Hematopoietic multipotent progenitor cell treated with erythropoietin and hydrocortisone succinate and interleukin-3 and kit ligand, for 8 days (in vitro differentiated cells): ENCODE data around the gene ADGRL3.
"Not testable (repeated sequence)": the region's sequence is repeated elsewhere in the genome, so short reads cannot be mapped to it uniquely, and the experiment has no call there.

Source experiments
- DNase-seq: peaks from one replicate; pipeline ENCODE4 v3.0.0-alpha.2; 2015

Gene ADGRL3

GRCh38 chr4:61851126-61851525, 651.0 kb downstream of the ADGRL3 start:
- DNase-seq = no peak

- not testable (repeated sequence) for DNase-seq
Measured at GRCh38 chr4:61852105-61852504, 652.0 kb downstream of the ADGRL3 start.

- no peak for DNase-seq
Measured at GRCh38 chr4:61853041-61853440, 652.9 kb downstream of the ADGRL3 start.

GRCh38 chr4:61860376-61860775, 660.2 kb downstream of the ADGRL3 start:
- no peak for DNase-seq

GRCh38 chr4:61864286-61864685, 664.2 kb downstream of the ADGRL3 start:
- no peak for DNase-seq

GRCh38 chr4:61866378-61867030, 666.4 kb downstream of the ADGRL3 start:
- no peak for DNase-seq

GRCh38 chr4:61872983-61873382, 672.9 kb downstream of the ADGRL3 start:
- DNase-seq = no peak

- DNase-seq = no peak
Measured at GRCh38 chr4:61877266-61877665, 677.1 kb downstream of the ADGRL3 start.

GRCh38 chr4:61877893-61878292, 677.8 kb downstream of the ADGRL3 start:
- DNase-seq = peak; percentile 11

GRCh38 chr4:61882381-61882780, 682.3 kb downstream of the ADGRL3 start:
- no peak for DNase-seq

- DNase-seq = no peak
Measured at GRCh38 chr4:61886131-61886530, 686.0 kb downstream of the ADGRL3 start.

GRCh38 chr4:61889117-61889516, 689.0 kb downstream of the ADGRL3 start:
- DNase-seq = no peak

GRCh38 chr4:61890321-61890720, 690.2 kb downstream of the ADGRL3 start:
- no peak for DNase-seq

- no peak for DNase-seq
Measured at GRCh38 chr4:61891953-61892352, 691.8 kb downstream of the ADGRL3 start.

- DNase-seq = no peak
Measured at GRCh38 chr4:61896634-61897033, 696.5 kb downstream of the ADGRL3 start.

- no peak for DNase-seq
Measured at GRCh38 chr4:61909031-61909430, 708.9 kb downstream of the ADGRL3 start.

GRCh38 chr4:61911313-61911756, 711.2 kb downstream of the ADGRL3 start:
- no peak for DNase-seq

GRCh38 chr4:61913619-61914018, 713.5 kb downstream of the ADGRL3 start:
- DNase-seq = no peak

GRCh38 chr4:61915501-61915900, 715.4 kb downstream of the ADGRL3 start:
- DNase-seq = no peak

- DNase-seq = no peak
Measured at GRCh38 chr4:61918507-61918906, 718.4 kb downstream of the ADGRL3 start.

- no peak for DNase-seq
Measured at GRCh38 chr4:61918987-61919386, 718.9 kb downstream of the ADGRL3 start.

GRCh38 chr4:61919561-61919960, 719.4 kb downstream of the ADGRL3 start:
- DNase-seq = no peak

GRCh38 chr4:61921920-61922319, 721.8 kb downstream of the ADGRL3 start:
- no peak for DNase-seq

GRCh38 chr4:61922766-61923165, 722.6 kb downstream of the ADGRL3 start:
- no peak for DNase-seq

GRCh38 chr4:61923179-61923578, 723.1 kb downstream of the ADGRL3 start:
- no peak for DNase-seq
